GM10266 (cell line): Measurements from ENCODE around the gene IPO4.

Experiments
- DNase-seq: peaks from one replicate; pipeline ENCODE4 v3.0.0; 2012; ENCODE audit errors: extremely low spot score
- CTCF ChIP-seq: IDR thresholded peaks from 2 replicates; pipeline ENCODE4 v1.5.1; 2012; ENCODE audit warnings: mild to moderate bottlenecking, low read depth; ENCODE audit not compliant: control insufficient read depth, insufficient read depth; ENCODE audit errors: missing control alignments

IPO4 gene

GRCh38 chr14:24146453-24146977, 42.1 kb downstream of the IPO4 start, which contains the start of gene PSME2:
PSME2 (minus strand) TSS chr14:24146610; CDS start chr14:24146581, 29 bp downstream.
- TF ChIP-seq CTCF = peak; percentile 2
- peak; percentile 98 for DNase-seq

GRCh38 chr14:24145690-24146452, 42.7 kb downstream of the IPO4 start:
- TF ChIP-seq CTCF = no peak
- no peak for DNase-seq

- DNase-seq = no peak
- no peak for TF ChIP-seq CTCF
These were observed 43.4 kb downstream of the IPO4 start for GRCh38 chr14:24145219-24145618.

- no peak for DNase-seq
- TF ChIP-seq CTCF = no peak
These were observed 44.2 kb downstream of the IPO4 start for GRCh38 chr14:24144451-24144850.

GRCh38 chr14:24143511-24143910, 45.1 kb downstream of the IPO4 start:
- no peak for DNase-seq
- no peak for TF ChIP-seq CTCF

- DNase-seq = peak; percentile 96
- TF ChIP-seq CTCF = peak; percentile 7
These were observed 47.3 kb downstream of the IPO4 start, which contains the start of gene EMC9 for GRCh38 chr14:24141097-24141880. EMC9 (minus strand) TSS chr14:24141591; CDS start chr14:24141304, 287 bp downstream.
